ENCODE results near the gene ARHGEF26. TPM values are rescaled to one million over a fixed set of nuclear protein-coding genes. Genes with fewer than 3 reads are reported as not detected.

The ARHGEF26 gene
- total RNA-seq, 1 experiment from 2014 or later: 20.8 TPM

GRCh38 chr3:154250291-154250690 lies 129.1 kb downstream of the ARHGEF26 start:
- no peak overlapping the region for H3K27ac Mint-ChIP-seq (ENCODE audit: unreplicated experiment)
- peaks cover 6% of the 10 kb centered on the region for H3K4me1 Mint-ChIP-seq (ENCODE audit: low read depth, unreplicated experiment)
- no peaks in the 10 kb centered on the region for H3K4me1 ChIP-seq
- no peaks in the 10 kb centered on the region for H3K27me3 ChIP-seq (replicated peaks; ENCODE audit: control insufficient read depth, insufficient read depth, low read length)
- no peak for TF ChIP-seq CTCF (IDR thresholded peaks at IDR 0.05; ENCODE audit: insufficient read depth in 1 of 2, low read depth in 1 of 2, low read length in 1 of 2, severe bottlenecking in 1 of 2, unreplicated experiment in 1 of 2)
- H3K36me3 Mint-ChIP-seq (ENCODE audit: insufficient read depth, unreplicated experiment): peaks cover 60% of the 10 kb centered on the region
- H3K4me3 ChIP-seq (ENCODE audit: low read depth, low read length): no peak overlapping the region
- H3K9me3 Mint-ChIP-seq (ENCODE audit: unreplicated experiment): no peaks in the 10 kb centered on the region
- H3K4me3 Mint-ChIP-seq (ENCODE audit: unreplicated experiment): no peak overlapping the region
- POLR2A ChIA-PET: no interaction called here
- no TSS peak for BruUV-seq (replicated peaks)
- H3K9me3 ChIP-seq: no peaks in the 10 kb centered on the region
- no peaks in the 10 kb centered on the region for H3K36me3 ChIP-seq (ENCODE audit: control insufficient read depth, insufficient read depth, low read length)
- no peaks in the 10 kb centered on the region for H3K27me3 Mint-ChIP-seq (ENCODE audit: insufficient read depth, unreplicated experiment)
- CTCF ChIA-PET: no interaction called here
- DNase-seq: no peak
- intact Hi-C loops (cut with micrococcal nuclease; ENCODE audit: unreplicated experiment): loop anchor here (5.0 kb wide), 1 partner anchor 228 kb away; no protein-coding TSS in a partner anchor

- peaks cover 6% of the 10 kb centered on the region for H3K4me1 Mint-ChIP-seq (ENCODE audit: low read depth, unreplicated experiment)
- no peak for TF ChIP-seq CTCF (IDR thresholded peaks at IDR 0.05; ENCODE audit: insufficient read depth in 1 of 2, low read depth in 1 of 2, low read length in 1 of 2, severe bottlenecking in 1 of 2, unreplicated experiment in 1 of 2)
- no peak overlapping the region for H3K4me3 Mint-ChIP-seq (ENCODE audit: unreplicated experiment)
- no peak overlapping the region for H3K27ac Mint-ChIP-seq (ENCODE audit: unreplicated experiment)
- H3K27me3 Mint-ChIP-seq (ENCODE audit: insufficient read depth, unreplicated experiment): no peaks in the 10 kb centered on the region
- intact Hi-C loops (cut with micrococcal nuclease; ENCODE audit: unreplicated experiment): loop anchor here (2.0 to 5.0 kb wide), 2 partner anchors 229 to 255 kb away; no protein-coding TSS in a partner anchor
- Histone ChIP-seq H3K9me3 (no peaks in the 10 kb centered on the region), H3K4me3 (ENCODE audit: low read depth, low read length) (no peak overlapping the region), H3K4me1 (no peaks in the 10 kb centered on the region), H3K36me3 (ENCODE audit: control insufficient read depth, insufficient read depth, low read length) (no peaks in the 10 kb centered on the region), H3K27me3 (replicated peaks; ENCODE audit: control insufficient read depth, insufficient read depth, low read length) (no peaks in the 10 kb centered on the region)
- POLR2A ChIA-PET: no interaction called here
- no TSS peak for BruUV-seq (replicated peaks)
- DNase-seq: no peak
- H3K9me3 Mint-ChIP-seq (ENCODE audit: unreplicated experiment): no peaks in the 10 kb centered on the region
- H3K36me3 Mint-ChIP-seq (ENCODE audit: insufficient read depth, unreplicated experiment): peaks cover 58% of the 10 kb centered on the region
- CTCF ChIA-PET: no interaction called here
These were observed 130.4 kb downstream of the ARHGEF26 start for GRCh38 chr3:154251610-154252009.

GRCh38 chr3:154252759-154253638 lies 131.8 kb downstream of the ARHGEF26 start:
- intact Hi-C loops (cut with micrococcal nuclease; ENCODE audit: unreplicated experiment): loop anchor here (1.0 to 5.0 kb wide), 5 partner anchors 141 to 256 kb away; no protein-coding TSS in a partner anchor
- no peak overlapping the region for H3K4me3 Mint-ChIP-seq (ENCODE audit: unreplicated experiment)
- no TSS peak for BruUV-seq (replicated peaks)
- no peaks in the 10 kb centered on the region for H3K9me3 Mint-ChIP-seq (ENCODE audit: unreplicated experiment)
- POLR2A ChIA-PET: interaction anchor here (0.9 kb wide), 1 partner anchor 132 kb away, joined by 4 read pairs; the partner anchor contains the start of gene ARHGEF26
- TF ChIP-seq CTCF (IDR thresholded peaks at IDR 0.05; ENCODE audit: insufficient read depth in 1 of 2, low read depth in 1 of 2, low read length in 1 of 2, severe bottlenecking in 1 of 2, unreplicated experiment in 1 of 2): peak; percentile 83 to 91
- Histone ChIP-seq H3K4me1 (no peaks in the 10 kb centered on the region), H3K36me3 (ENCODE audit: control insufficient read depth, insufficient read depth, low read length) (no peaks in the 10 kb centered on the region), H3K4me3 (ENCODE audit: low read depth, low read length) (no peak overlapping the region), H3K9me3 (no peaks in the 10 kb centered on the region), H3K27me3 (replicated peaks; ENCODE audit: control insufficient read depth, insufficient read depth, low read length) (no peaks in the 10 kb centered on the region)
- no peaks in the 10 kb centered on the region for H3K27me3 Mint-ChIP-seq (ENCODE audit: insufficient read depth, unreplicated experiment)
- H3K36me3 Mint-ChIP-seq (ENCODE audit: insufficient read depth, unreplicated experiment): peaks cover 62% of the 10 kb centered on the region
- peaks cover 6% of the 10 kb centered on the region for H3K4me1 Mint-ChIP-seq (ENCODE audit: low read depth, unreplicated experiment)
- peak; percentile 83 to 89 for DNase-seq
- CTCF ChIA-PET: interaction anchor here (0.9 to 1.0 kb wide), 2 partner anchors 140 to 246 kb away, joined by 3 to 4 read pairs; no protein-coding TSS in a partner anchor
- H3K27ac Mint-ChIP-seq (ENCODE audit: unreplicated experiment): peak overlapping the region; percentile 11
